GM06990 (cell line): ENCODE results near the gene RFTN1.

Experiments used
- DNase-seq: peaks from one replicate; pipeline ENCODE4 v3.0.0-alpha.2; 2011; ENCODE audit not compliant: insufficient read length; ENCODE audit errors: extremely low read depth
- H3K27me3 ChIP-seq: replicated peaks from 2 replicates; pipeline ENCODE4 v1.6.0; 2011; ENCODE audit warnings: low read length; ENCODE audit not compliant: control insufficient read depth, insufficient read depth
- H3K36me3 ChIP-seq: 2 replicates; pipeline ENCODE4 v1.5.1; 2011; ENCODE audit warnings: low read length; ENCODE audit not compliant: control insufficient read depth, insufficient read depth
- H3K4me3 ChIP-seq: replicated peaks from 2 replicates; pipeline ENCODE4 v1.5.1; 2011; ENCODE audit warnings: low read depth, mild to moderate bottlenecking, control low read depth, low read length
- CTCF ChIP-seq: IDR thresholded peaks from 2 replicates; pipeline ENCODE4 v1.5.1; 2011; ENCODE audit warnings: low read length, control low read depth, mild to moderate bottlenecking, inconsistent platforms; ENCODE audit not compliant: insufficient read depth, poor library complexity, severe bottlenecking

Gene RFTN1

GRCh38 chr3:16361087-16361486 is 152.4 kb downstream of the RFTN1 start:
- TF ChIP-seq CTCF: no peak
- Histone ChIP-seq H3K4me3 (no peak overlapping the region), H3K36me3 (peaks cover 31% of the 10 kb centered on the region), H3K27me3 (no peaks in the 10 kb centered on the region)
- DNase-seq: no peak

- H3K36me3 ChIP-seq: peaks cover 33% of the 10 kb centered on the region
Observed at GRCh38 chr3:16359331-16359730, 154.2 kb downstream of the RFTN1 start.

GRCh38 chr3:16358336-16358735 is 155.2 kb downstream of the RFTN1 start:
- peaks cover 32% of the 10 kb centered on the region for H3K36me3 ChIP-seq
- no peak overlapping the region for H3K4me3 ChIP-seq
- no peaks in the 10 kb centered on the region for H3K27me3 ChIP-seq
- DNase-seq: no peak
- TF ChIP-seq CTCF: no peak

More at GRCh38 chr3:16359331-16359730, 154.2 kb downstream of the RFTN1 start:
- DNase-seq: no peak
- no peaks in the 10 kb centered on the region for H3K27me3 ChIP-seq
- TF ChIP-seq CTCF: no peak
- no peak overlapping the region for H3K4me3 ChIP-seq

- no peak for DNase-seq
- Histone ChIP-seq H3K4me3 (no peak overlapping the region), H3K27me3 (no peaks in the 10 kb centered on the region), H3K36me3 (peaks cover 29% of the 10 kb centered on the region)
- TF ChIP-seq CTCF: no peak
Observed at GRCh38 chr3:16357186-16358121, 156.0 kb downstream of the RFTN1 start.

GRCh38 chr3:16355828-16356227 is 157.7 kb downstream of the RFTN1 start:
- no peak for TF ChIP-seq CTCF
- no peak for DNase-seq
- Histone ChIP-seq H3K27me3 (no peaks in the 10 kb centered on the region), H3K36me3 (peaks cover 28% of the 10 kb centered on the region), H3K4me3 (no peak overlapping the region)
